Measurements from ENCODE around the gene MAPRE3. TPM values are rescaled to one million over a fixed set of nuclear protein-coding genes. Genes with fewer than 3 reads are reported as not detected.

Gene MAPRE3
- total RNA-seq, 1 donor from 2014 or later: 23.0 TPM

DNA sequence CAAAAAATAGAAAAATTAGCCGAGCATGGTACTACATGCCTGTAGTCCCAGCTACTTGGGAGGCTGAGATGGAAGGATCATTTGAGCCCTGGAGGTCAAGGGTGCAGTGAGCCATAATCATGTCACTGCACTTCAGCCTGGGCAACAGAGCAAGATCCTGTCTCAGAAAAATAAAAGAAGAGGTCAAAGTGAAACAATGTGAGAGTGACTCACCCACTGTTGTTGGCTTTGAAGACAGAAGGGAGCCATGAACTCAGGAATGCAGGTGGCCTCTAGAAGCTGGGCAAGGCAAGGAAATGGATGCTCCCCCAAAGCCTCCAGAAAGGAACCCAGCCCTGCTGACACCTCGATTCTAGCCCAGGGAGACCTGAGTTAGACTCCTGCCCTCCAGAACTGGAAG lies 58.6 kb downstream of the MAPRE3 start:
- Histone ChIP-seq H3K4me1 (peaks cover 8% of the 10 kb centered on the region), H3K9me3 (no peaks in the 10 kb centered on the region), H3K36me3 (peaks cover 24% of the 10 kb centered on the region), H3K27me3 (no peaks in the 10 kb centered on the region), H3K4me3 (no peak overlapping the region), H3K27ac (no peak overlapping the region)
- DNase-seq (no peak), ATAC-seq (no peak)
- TF ChIP-seq, protein P1, sequence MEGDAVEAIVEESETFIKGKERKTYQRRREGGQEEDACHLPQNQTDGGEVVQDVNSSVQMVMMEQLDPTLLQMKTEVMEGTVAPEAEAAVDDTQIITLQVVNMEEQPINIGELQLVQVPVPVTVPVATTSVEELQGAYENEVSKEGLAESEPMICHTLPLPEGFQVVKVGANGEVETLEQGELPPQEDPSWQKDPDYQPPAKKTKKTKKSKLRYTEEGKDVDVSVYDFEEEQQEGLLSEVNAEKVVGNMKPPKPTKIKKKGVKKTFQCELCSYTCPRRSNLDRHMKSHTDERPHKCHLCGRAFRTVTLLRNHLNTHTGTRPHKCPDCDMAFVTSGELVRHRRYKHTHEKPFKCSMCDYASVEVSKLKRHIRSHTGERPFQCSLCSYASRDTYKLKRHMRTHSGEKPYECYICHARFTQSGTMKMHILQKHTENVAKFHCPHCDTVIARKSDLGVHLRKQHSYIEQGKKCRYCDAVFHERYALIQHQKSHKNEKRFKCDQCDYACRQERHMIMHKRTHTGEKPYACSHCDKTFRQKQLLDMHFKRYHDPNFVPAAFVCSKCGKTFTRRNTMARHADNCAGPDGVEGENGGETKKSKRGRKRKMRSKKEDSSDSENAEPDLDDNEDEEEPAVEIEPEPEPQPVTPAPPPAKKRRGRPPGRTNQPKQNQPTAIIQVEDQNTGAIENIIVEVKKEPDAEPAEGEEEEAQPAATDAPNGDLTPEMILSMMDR (IDR thresholded peaks at IDR 0.05): no peak
- intact Hi-C loops (cut with DNase I): no loop called here

- Histone ChIP-seq H3K9me3 (no peaks in the 10 kb centered on the region), H3K36me3 (peaks cover 29% of the 10 kb centered on the region), H3K4me1 (peaks cover 16% of the 10 kb centered on the region), H3K27ac (peak within 1 kb of the TSS; percentile 91), H3K27me3 (no peaks in the 10 kb centered on the region), H3K4me3 (peak within 1 kb of the TSS; percentile 99)
- ATAC-seq (peak; percentile 98), DNase-seq (peak; percentile 96)
- intact Hi-C loops (cut with DNase I): no loop called here
- TF ChIP-seq, protein P1 (IDR thresholded peaks at IDR 0.05): no peak
Observed at GRCh38 chr2:27032495-27033252, 62.2 kb downstream of the MAPRE3 start, which contains the start of gene TMEM214. TSS of gene TMEM214 (plus strand) at chr2:27032965. CDS start at chr2:27033016, 51 bp downstream.

- TF ChIP-seq, protein P1 (IDR thresholded peaks at IDR 0.05): no peak
- intact Hi-C loops (cut with DNase I): no loop called here
- peak; percentile 1 for ATAC-seq
- Histone ChIP-seq H3K27ac (peak overlapping the region; percentile 91), H3K27me3 (no peaks in the 10 kb centered on the region), H3K4me1 (peaks cover 16% of the 10 kb centered on the region), H3K36me3 (peaks cover 33% of the 10 kb centered on the region), H3K9me3 (no peaks in the 10 kb centered on the region), H3K4me3 (peak overlapping the region; percentile 99)
- no peak for DNase-seq
Observed at GRCh38 chr2:27033253-27033852, 62.9 kb downstream of the MAPRE3 start.

GRCh38 chr2:27038012-27038411 lies 67.6 kb downstream of the MAPRE3 start:
- no peak overlapping the region for H3K4me3 ChIP-seq
- TF ChIP-seq, protein P1 (IDR thresholded peaks at IDR 0.05): no peak
- intact Hi-C loops (cut with DNase I): no loop called here
- peaks cover 16% of the 10 kb centered on the region for H3K4me1 ChIP-seq
- H3K27ac ChIP-seq: no peak overlapping the region
- H3K36me3 ChIP-seq: peaks cover 65% of the 10 kb centered on the region
- no peaks in the 10 kb centered on the region for H3K9me3 ChIP-seq
- no peaks in the 10 kb centered on the region for H3K27me3 ChIP-seq
- ATAC-seq (no peak), DNase-seq (no peak)

- H3K9me3 ChIP-seq: no peaks in the 10 kb centered on the region
- peaks cover 65% of the 10 kb centered on the region for H3K36me3 ChIP-seq
- H3K4me1 ChIP-seq: peaks cover 11% of the 10 kb centered on the region
- DNase-seq (no peak), ATAC-seq (no peak)
- intact Hi-C loops (cut with DNase I): no loop called here
- no peaks in the 10 kb centered on the region for H3K27me3 ChIP-seq
- no peak overlapping the region for H3K4me3 ChIP-seq
- H3K27ac ChIP-seq: no peak overlapping the region
- TF ChIP-seq, protein P1 (IDR thresholded peaks at IDR 0.05): no peak
Observed at GRCh38 chr2:27038631-27039339, 68.3 kb downstream of the MAPRE3 start.
